Measurements from ENCODE around the gene DHCR24.
"Not testable (repeated sequence)": the region's sequence is repeated elsewhere in the genome, so short reads cannot be mapped to it uniquely, and the experiment has no call there.

The DHCR24 gene

GRCh38 chr1:54911076-54911475 lies 24.1 kb upstream of the DHCR24 start:
- H3K27me3 ChIP-seq (ENCODE audit: low read depth); in situ Hi-C loops (cut with MboI; ENCODE audit: low sequenced_read_pairs); H3K4me1 ChIP-seq; H3K36me3 ChIP-seq (replicated peaks); DNase-seq (ENCODE audit: low spot score in 2 of 2); H3K9me3 ChIP-seq; H3K4me3 ChIP-seq: not testable (repeated sequence)

GRCh38 chr1:54906586-54906985 lies 19.6 kb upstream of the DHCR24 start:
- Histone ChIP-seq H3K4me3 (no peak overlapping the region), H3K36me3 (replicated peaks) (no peaks in the 10 kb centered on the region), H3K9me3 (no peaks in the 10 kb centered on the region), H3K27me3 (ENCODE audit: low read depth) (no peaks in the 10 kb centered on the region), H3K4me1 (no peaks in the 10 kb centered on the region)
- DNase-seq (ENCODE audit: low spot score in 2 of 2) = no peak
- in situ Hi-C loops (cut with MboI; ENCODE audit: low sequenced_read_pairs) = no loop called here

GRCh38 chr1:54904476-54905048 lies 17.6 kb upstream of the DHCR24 start:
- DNase-seq (ENCODE audit: low spot score in 2 of 2) = no peak
- H3K9me3 ChIP-seq = no peaks in the 10 kb centered on the region
- in situ Hi-C loops (cut with MboI; ENCODE audit: low sequenced_read_pairs) = no loop called here

GRCh38 chr1:54894271-54894670 lies 7.3 kb upstream of the DHCR24 start:
- Histone ChIP-seq H3K4me1 (no peaks in the 10 kb centered on the region), H3K9me3 (no peaks in the 10 kb centered on the region), H3K4me3 (no peak overlapping the region), H3K27me3 (ENCODE audit: low read depth) (no peaks in the 10 kb centered on the region), H3K36me3 (replicated peaks) (no peaks in the 10 kb centered on the region)
- DNase-seq (ENCODE audit: low spot score in 2 of 2) = no peak
- in situ Hi-C loops (cut with MboI; ENCODE audit: low sequenced_read_pairs) = no loop called here

More at GRCh38 chr1:54904476-54905048, 17.6 kb upstream of the DHCR24 start:
- Histone ChIP-seq H3K36me3 (replicated peaks) (no peaks in the 10 kb centered on the region), H3K4me3 (no peak overlapping the region), H3K4me1 (no peaks in the 10 kb centered on the region), H3K27me3 (ENCODE audit: low read depth) (no peaks in the 10 kb centered on the region)

- Histone ChIP-seq H3K4me3 (no peak overlapping the region), H3K27me3 (ENCODE audit: low read depth) (no peaks in the 10 kb centered on the region), H3K4me1 (peaks cover 10% of the 10 kb centered on the region), H3K36me3 (replicated peaks) (no peaks in the 10 kb centered on the region), H3K9me3 (no peaks in the 10 kb centered on the region)
- in situ Hi-C loops (cut with MboI; ENCODE audit: low sequenced_read_pairs) = no loop called here
- no peak for DNase-seq (ENCODE audit: low spot score in 2 of 2)
Measured at GRCh38 chr1:54892586-54892985, 5.6 kb upstream of the DHCR24 start.

- Histone ChIP-seq H3K9me3 (no peaks in the 10 kb centered on the region), H3K4me1 (peaks cover 28% of the 10 kb centered on the region), H3K36me3 (replicated peaks) (peaks cover 5% of the 10 kb centered on the region), H3K27me3 (ENCODE audit: low read depth) (no peaks in the 10 kb centered on the region), H3K4me3 (no peak overlapping the region)
- no peak for DNase-seq (ENCODE audit: low spot score in 2 of 2)
- in situ Hi-C loops (cut with MboI; ENCODE audit: low sequenced_read_pairs) = no loop called here
Measured at GRCh38 chr1:54889132-54889725, 2.2 kb upstream of the DHCR24 start.

- Histone ChIP-seq H3K4me1 (peaks cover 28% of the 10 kb centered on the region), H3K9me3 (no peaks in the 10 kb centered on the region), H3K4me3 (peak overlapping the region; percentile 84), H3K27me3 (ENCODE audit: low read depth) (no peaks in the 10 kb centered on the region), H3K36me3 (replicated peaks) (peaks cover 15% of the 10 kb centered on the region)
- in situ Hi-C loops (cut with MboI; ENCODE audit: low sequenced_read_pairs) = no loop called here
- peak; percentile 47 to 58 for DNase-seq (ENCODE audit: low spot score in 2 of 2)
Measured at GRCh38 chr1:54888080-54888733, 1.2 kb upstream of the DHCR24 start.

- peak overlapping the region; percentile 84 for H3K4me3 ChIP-seq
- H3K36me3 ChIP-seq (replicated peaks) = peaks cover 20% of the 10 kb centered on the region
- H3K27me3 ChIP-seq (ENCODE audit: low read depth) = no peaks in the 10 kb centered on the region
- no peak for DNase-seq (ENCODE audit: low spot score in 2 of 2)
- H3K9me3 ChIP-seq = no peaks in the 10 kb centered on the region
- H3K4me1 ChIP-seq = peaks cover 31% of the 10 kb centered on the region
- in situ Hi-C loops (cut with MboI; ENCODE audit: low sequenced_read_pairs) = no loop called here
Measured at GRCh38 chr1:54887665-54888071, 673 bp upstream of the DHCR24 start.

GRCh38 chr1:54885807-54886723 lies 930 bp downstream of the DHCR24 start:
- DNase-seq (ENCODE audit: low spot score in 2 of 2) = peak; percentile 59 to 68
- in situ Hi-C loops (cut with MboI; ENCODE audit: low sequenced_read_pairs) = no loop called here
- Histone ChIP-seq H3K27me3 (ENCODE audit: low read depth) (no peaks in the 10 kb centered on the region), H3K9me3 (0 out of 2 replicates have a peak, but pooled peaks cover 3% of the 10 kb centered on the region), H3K36me3 (replicated peaks) (peaks cover 36% of the 10 kb centered on the region), H3K4me1 (peaks cover 39% of the 10 kb centered on the region), H3K4me3 (peak overlapping the region; percentile 84)

- in situ Hi-C loops (cut with MboI; ENCODE audit: low sequenced_read_pairs) = no loop called here
- DNase-seq (ENCODE audit: low spot score in 2 of 2) = no peak
- Histone ChIP-seq H3K9me3 (0 out of 2 replicates have a peak, but pooled peaks cover 3% of the 10 kb centered on the region), H3K4me3 (peak overlapping the region; percentile 84), H3K4me1 (peaks cover 39% of the 10 kb centered on the region), H3K27me3 (ENCODE audit: low read depth) (no peaks in the 10 kb centered on the region), H3K36me3 (replicated peaks) (peaks cover 45% of the 10 kb centered on the region)
Measured at GRCh38 chr1:54885237-54885679, 1.7 kb downstream of the DHCR24 start.

GRCh38 chr1:54884768-54885167 lies 2.2 kb downstream of the DHCR24 start:
- H3K27me3 ChIP-seq (ENCODE audit: low read depth) = no peaks in the 10 kb centered on the region
- H3K4me3 ChIP-seq = no peak overlapping the region
- in situ Hi-C loops (cut with MboI; ENCODE audit: low sequenced_read_pairs) = no loop called here
- peaks cover 39% of the 10 kb centered on the region for H3K4me1 ChIP-seq
- 0 out of 2 replicates have a peak, but pooled peaks cover 3% of the 10 kb centered on the region for H3K9me3 ChIP-seq
- no peak for DNase-seq (ENCODE audit: low spot score in 2 of 2)
- H3K36me3 ChIP-seq (replicated peaks) = peaks cover 49% of the 10 kb centered on the region

- Histone ChIP-seq H3K4me3 (no peak overlapping the region), H3K9me3 (0 out of 2 replicates have a peak, but pooled peaks cover 3% of the 10 kb centered on the region), H3K27me3 (ENCODE audit: low read depth) (no peaks in the 10 kb centered on the region), H3K4me1 (peaks cover 39% of the 10 kb centered on the region), H3K36me3 (replicated peaks) (peaks cover 51% of the 10 kb centered on the region)
- in situ Hi-C loops (cut with MboI; ENCODE audit: low sequenced_read_pairs) = no loop called here
- DNase-seq (ENCODE audit: low spot score in 2 of 2) = no peak
Measured at GRCh38 chr1:54884135-54884586, 2.8 kb downstream of the DHCR24 start.

- Histone ChIP-seq H3K36me3 (replicated peaks) (peaks cover 52% of the 10 kb centered on the region), H3K9me3 (0 out of 2 replicates have a peak, but pooled peaks cover 3% of the 10 kb centered on the region), H3K4me1 (peaks cover 38% of the 10 kb centered on the region), H3K4me3 (no peak overlapping the region), H3K27me3 (ENCODE audit: low read depth) (no peaks in the 10 kb centered on the region)
- no peak for DNase-seq (ENCODE audit: low spot score in 2 of 2)
- in situ Hi-C loops (cut with MboI; ENCODE audit: low sequenced_read_pairs) = no loop called here
Measured at GRCh38 chr1:54883349-54884102, 3.5 kb downstream of the DHCR24 start.
